Lung (tissue), 12 donors: ENCODE data around the gene ENTPD7. TPM values are rescaled to one million over a fixed set of nuclear protein-coding genes. Genes with fewer than 3 reads are reported as not detected.

Experiments
- ATAC-seq: fragments of 200-7000 bp; cut with Tn5 transposase; one replicate; pipeline ENCODE4 v1.9.1; 2020; ENCODE audit warnings: moderate number of reproducible peaks; ENCODE audit not compliant: insufficient read depth, low FRiP score
- DNase-seq, 3 donors: peaks; one replicate each; pipeline ENCODE4 v3.0.0-alpha.2; 2013 to 2017
- H3K27ac ChIP-seq, 2 donors: one replicate each; pipeline ENCODE4 v1.5.1; 2013; ENCODE audit warnings: mild to moderate bottlenecking in 2 of 2, moderate library complexity in 2 of 2, control low read depth in 1 of 2, inconsistent platforms in 1 of 2, low read depth in 1 of 2, low read length in 1 of 2
- H3K27me3 ChIP-seq, 3 donors: one replicate each; pipeline ENCODE4 v1.5.1; 2013; ENCODE audit warnings: low read length in 2 of 3; ENCODE audit not compliant: control insufficient read depth in 3 of 3, insufficient read depth in 3 of 3
- H3K36me3 ChIP-seq, 4 donors: one replicate each; pipeline ENCODE4 v1.5.1; 2013; ENCODE audit warnings: low read length in 4 of 4, mild to moderate bottlenecking in 1 of 4, moderate library complexity in 1 of 4; ENCODE audit not compliant: control insufficient read depth in 4 of 4, insufficient read depth in 4 of 4
- H3K4me1 ChIP-seq, 5 donors: one replicate each; pipeline ENCODE4 v1.5.1; 2013; ENCODE audit warnings: low read length in 5 of 5, mild to moderate bottlenecking in 2 of 5, moderate library complexity in 1 of 5; ENCODE audit not compliant: control insufficient read depth in 5 of 5, insufficient read depth in 5 of 5
- H3K4me3 ChIP-seq: one replicate; pipeline ENCODE4 v1.5.1; 2013; ENCODE audit warnings: mild to moderate bottlenecking, control low read depth, moderate library complexity
- H3K9ac ChIP-seq, 2 donors: one replicate each; pipeline ENCODE4 v1.5.1; 2013; ENCODE audit warnings: low read length in 2 of 2, control low read depth in 1 of 2; ENCODE audit not compliant: insufficient read depth in 1 of 2
- H3K9me3 ChIP-seq, 4 donors: one replicate each; pipeline ENCODE4 v1.5.1; 2013; ENCODE audit warnings: low read length in 3 of 4, mild to moderate bottlenecking in 1 of 4, moderate library complexity in 1 of 4; ENCODE audit not compliant: control insufficient read depth in 4 of 4, insufficient read depth in 3 of 4
- CTCF ChIP-seq: IDR thresholded peaks from 2 replicates; pipeline ENCODE4 v1.5.1; 2012; ENCODE audit warnings: mild to moderate bottlenecking; ENCODE audit errors: control extremely low read depth, extremely low read depth
- WGBS, 2 donors: extraction: QIAGEN DNeasy Blood & Tissue Kit; methylation state at CpG; one replicate each; pipeline ENCODE4 v1.1.7; 2013; 5-methylcytosine and 5-hydroxymethylcytosine counted together
- polyA plus RNA-seq, 2 donors: library from polyadenylated mRNA; stranded (reverse); fragments of 200-250 nt; gene quantifications; one replicate each; pipeline ENCODE4 v1.2.1, GENCODE V29; 2013
- total RNA-seq, 2 donors: library from RNA; depleted of rRNA in 1 of 2; stranded (reverse); fragments of >200 nt in 1 of 2; gene quantifications; one replicate each; pipeline ENCODE4 v1.2.1, GENCODE V29; 2014 to 2021
- donor health status: control.
- donor health status: control.
- donor health status: Bipolar disorder and iron deficiency.
- donor health status: healthy.
- donor health status: DM: yes; HTN: yes; CAD: no.

The ENTPD7 gene
- total and polyA plus RNA-seq, 4 donors, result 1.0 to 14.6 (median 10.6) TPM

GRCh38 chr10:99619090-99619800 lies 40.1 kb upstream of the ENTPD7 start:
- H3K9me3 ChIP-seq, result no peaks in the 10 kb centered on the region
- H3K36me3 ChIP-seq, result peaks cover 0 to 2% (median 0%) of the 10 kb centered on the region in 4 donors
- H3K27me3 ChIP-seq, result no peaks in the 10 kb centered on the region
- H3K4me3 ChIP-seq, result peak overlapping the region; percentile 88
- 1% methylated on average over 9 of the region's 9 CpGs for WGBS, 2 donors
- no peak for ATAC-seq
- no peak for TF ChIP-seq CTCF
- peak overlapping the region; percentile 69 to 89 for H3K9ac ChIP-seq
- DNase-seq, result peak in 2 of 3 donors; percentile 7 to 27
- H3K4me1 ChIP-seq, result peaks cover 8 to 33% (median 13%) of the 10 kb centered on the region in 5 donors
- peak overlapping the region; percentile 47 to 92 for H3K27ac ChIP-seq

GRCh38 chr10:99619851-99620710 lies 39.2 kb upstream of the ENTPD7 start, which contains the start of gene SLC25A28:
SLC25A28 (minus strand) TSS chr10:99620439; CDS start chr10:99620335, 104 bp downstream.
- ATAC-seq (peak; percentile 86), DNase-seq (peak; percentile 98 to 100 (median 100))
- Histone ChIP-seq H3K4me3 (peak within 1 kb of the TSS; percentile 88), H3K9me3 (no peaks in the 10 kb centered on the region), H3K27ac (peak within 1 kb of the TSS; percentile 95 to 100), H3K9ac (peak within 1 kb of the TSS; percentile 69 to 89), H3K36me3 (no peaks in the 10 kb centered on the region), H3K27me3 (no peaks in the 10 kb centered on the region), H3K4me1 (peaks cover 8 to 33% (median 13%) of the 10 kb centered on the region in 5 donors)
- no peak for TF ChIP-seq CTCF
- WGBS, 2 donors, result 1% methylated on average over 63 to 75 of the region's 75 CpGs

- peak overlapping the region; percentile 71 for H3K4me3 ChIP-seq
- ATAC-seq (peak; percentile 90), DNase-seq (peak; percentile 96)
- no peaks in the 10 kb centered on the region for H3K9me3 ChIP-seq
- 0% methylated on average over 78 of the region's 78 CpGs for WGBS, 2 donors
- no peaks in the 10 kb centered on the region for H3K36me3 ChIP-seq
- TF ChIP-seq CTCF, result no peak
- H3K4me1 ChIP-seq, result peaks cover 8 to 33% (median 13%) of the 10 kb centered on the region in 5 donors
- H3K9ac ChIP-seq, result peak overlapping the region; percentile 65 to 67
- H3K27me3 ChIP-seq, result no peaks in the 10 kb centered on the region
- H3K27ac ChIP-seq, result peak overlapping the region; percentile 95 to 100
Observed at GRCh38 chr10:99620711-99621453, 38.4 kb upstream of the ENTPD7 start.
